Fibroblast of lung (primary cell): ENCODE measurements around the gene SORBS1. TPM values are rescaled to one million over a fixed set of nuclear protein-coding genes. Genes with fewer than 3 reads are reported as not detected.

ENCODE experiments used
- DNase-seq, 2 donors: peaks; one replicate each; pipeline versions ENCODE4 v3.0.0 to v3.0.0-alpha.2; 2010; ENCODE audit warnings: low read depth in 2 of 2
- H2AFZ ChIP-seq: 2 replicates; pipeline ENCODE4 v1.5.1; 2012; ENCODE audit warnings: low read length, control low read depth, inconsistent platforms
- H3K27ac ChIP-seq: 2 replicates; pipeline ENCODE4 v1.5.1; 2011; ENCODE audit warnings: low read length, control low read depth; ENCODE audit not compliant: insufficient read depth
- H3K27me3 ChIP-seq: 2 replicates; pipeline ENCODE4 v1.5.1; 2011; ENCODE audit warnings: mild to moderate bottlenecking, low read length; ENCODE audit not compliant: control insufficient read depth, insufficient read depth
- H3K36me3 ChIP-seq: 2 replicates; pipeline ENCODE4 v1.5.1; 2011; ENCODE audit warnings: low read length; ENCODE audit not compliant: control insufficient read depth, insufficient read depth
- H3K4me1 ChIP-seq: 2 replicates; pipeline ENCODE4 v1.5.1; 2011; ENCODE audit warnings: low read length; ENCODE audit not compliant: control insufficient read depth, insufficient read depth; ENCODE audit errors: extremely low read depth
- H3K4me2 ChIP-seq: 2 replicates; pipeline ENCODE4 v1.5.1; 2011; ENCODE audit warnings: low read length, control low read depth; ENCODE audit not compliant: insufficient read depth; ENCODE audit errors: extremely low read depth
- H3K4me3 ChIP-seq, 4 experiments: fragments of 200-600 bp in 1 of 4; sonication (generic) in 1 of 4; replicated peaks in 1 of 4; 2 replicates each; pipeline ENCODE4 v1.5.1; 2011 to 2016; ENCODE audit warnings: low read length in 4 of 4, low read depth in 3 of 4, mild to moderate bottlenecking in 3 of 4, control low read depth in 2 of 4, inconsistent platforms in 1 of 4, mixed read lengths in 1 of 4; ENCODE audit not compliant: insufficient read depth in 1 of 4; ENCODE audit errors: control extremely low read depth in 1 of 4
- H3K79me2 ChIP-seq: 2 replicates; pipeline ENCODE4 v1.5.1; 2012; ENCODE audit warnings: mild to moderate bottlenecking, low read length, inconsistent platforms; ENCODE audit not compliant: control insufficient read depth, insufficient read depth
- H3K9ac ChIP-seq: 2 replicates; pipeline ENCODE4 v1.5.1; 2011; ENCODE audit warnings: mild to moderate bottlenecking, low read length, control low read depth; ENCODE audit not compliant: insufficient read depth
- H3K9me3 ChIP-seq: 2 replicates; pipeline ENCODE4 v1.5.1; 2012; ENCODE audit warnings: low read depth, low read length; ENCODE audit not compliant: control insufficient read depth, insufficient read depth
- H4K20me1 ChIP-seq: 2 replicates; pipeline ENCODE4 v1.5.1; 2011; ENCODE audit warnings: low read length; ENCODE audit not compliant: control insufficient read depth, insufficient read depth; ENCODE audit errors: extremely low read depth
- EZH2 ChIP-seq: IDR thresholded peaks from 2 replicates; pipeline ENCODE4 v1.5.1; 2012; ENCODE audit warnings: low read length, control low read depth, mild to moderate bottlenecking; ENCODE audit errors: missing control alignments
- polyA plus RNA-seq, 2 donors: library from polyadenylated mRNA; depleted of rRNA in 1 of 2; stranded (reverse) in 1 of 2; unstranded in 1 of 2; fragments of >200 nt; gene quantifications; 2 replicates each; pipeline ENCODE4 v1.2.1, GENCODE V29; 2011 to 2012; ENCODE audit warnings: missing spikeins in 1 of 2
- total RNA-seq: library from RNA; depleted of rRNA; stranded (reverse); fragments of >200 nt; gene quantifications from 2 replicates; pipeline ENCODE4 v1.2.1, GENCODE V29; 2014
- TF ChIP-seq, protein P1 (sequence below), 2 donors: IDR thresholded peaks in 1 of 2; conservative IDR thresholded peaks in 1 of 2; 1 replicate in 1 of 2; 2 replicates in 1 of 2; pipeline ENCODE4 v1.5.1; 2011 to 2012; ENCODE audit warnings: low read length in 2 of 2, control low read depth in 1 of 2, inconsistent platforms in 1 of 2, low read depth in 1 of 2, mild to moderate bottlenecking in 1 of 2

The SORBS1 gene
- total and polyA plus RNA-seq, 2 donors (not counting 1 experiment from before 2014, with no cell fraction given) = 0.33 to 0.50 TPM

DNA sequence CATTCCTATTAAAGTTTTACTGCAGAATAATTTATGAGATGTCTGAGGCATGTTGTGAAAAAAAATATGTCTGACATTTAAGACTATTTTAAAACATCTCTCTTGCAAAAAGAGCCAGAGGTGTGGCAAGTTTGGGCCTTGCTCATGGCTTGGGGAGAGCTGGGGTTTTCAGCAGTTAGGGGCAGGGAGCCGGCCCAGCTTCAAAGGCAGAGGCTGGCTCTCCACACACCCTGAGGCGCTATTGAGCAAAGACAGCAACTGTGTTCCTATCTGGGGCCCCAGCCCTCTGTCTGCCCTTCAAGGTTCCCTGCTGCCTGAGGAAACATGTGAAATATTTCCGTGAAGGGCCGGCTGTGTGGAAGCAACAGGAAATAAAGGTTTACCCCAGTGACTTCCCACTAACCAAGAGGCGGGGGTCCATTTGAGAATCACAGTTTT is 94.0 kb downstream of the SORBS1 start:
- Histone ChIP-seq H2AFZ (no peak overlapping the region), H3K27me3 (no peaks in the 10 kb centered on the region), H3K4me1 (no peaks in the 10 kb centered on the region), H4K20me1 (no peaks in the 10 kb centered on the region), H3K4me3 (no peak overlapping the region), H3K9ac (no peak overlapping the region), H3K4me2 (no peak overlapping the region), H3K9me3 (no peaks in the 10 kb centered on the region), H3K79me2 (no peaks in the 10 kb centered on the region), H3K36me3 (no peaks in the 10 kb centered on the region), H3K27ac (no peak overlapping the region)
- no peak for DNase-seq
- TF ChIP-seq, protein P1, sequence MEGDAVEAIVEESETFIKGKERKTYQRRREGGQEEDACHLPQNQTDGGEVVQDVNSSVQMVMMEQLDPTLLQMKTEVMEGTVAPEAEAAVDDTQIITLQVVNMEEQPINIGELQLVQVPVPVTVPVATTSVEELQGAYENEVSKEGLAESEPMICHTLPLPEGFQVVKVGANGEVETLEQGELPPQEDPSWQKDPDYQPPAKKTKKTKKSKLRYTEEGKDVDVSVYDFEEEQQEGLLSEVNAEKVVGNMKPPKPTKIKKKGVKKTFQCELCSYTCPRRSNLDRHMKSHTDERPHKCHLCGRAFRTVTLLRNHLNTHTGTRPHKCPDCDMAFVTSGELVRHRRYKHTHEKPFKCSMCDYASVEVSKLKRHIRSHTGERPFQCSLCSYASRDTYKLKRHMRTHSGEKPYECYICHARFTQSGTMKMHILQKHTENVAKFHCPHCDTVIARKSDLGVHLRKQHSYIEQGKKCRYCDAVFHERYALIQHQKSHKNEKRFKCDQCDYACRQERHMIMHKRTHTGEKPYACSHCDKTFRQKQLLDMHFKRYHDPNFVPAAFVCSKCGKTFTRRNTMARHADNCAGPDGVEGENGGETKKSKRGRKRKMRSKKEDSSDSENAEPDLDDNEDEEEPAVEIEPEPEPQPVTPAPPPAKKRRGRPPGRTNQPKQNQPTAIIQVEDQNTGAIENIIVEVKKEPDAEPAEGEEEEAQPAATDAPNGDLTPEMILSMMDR (conservative IDR thresholded peaks at IDR 0.05 in 1 of 2, IDR thresholded peaks at IDR 0.05 in 1 of 2; ENCODE audit: low read depth in 1 of 2, low read length in 2 of 2) = no peak
- TF ChIP-seq EZH2 = no peak

DNA sequence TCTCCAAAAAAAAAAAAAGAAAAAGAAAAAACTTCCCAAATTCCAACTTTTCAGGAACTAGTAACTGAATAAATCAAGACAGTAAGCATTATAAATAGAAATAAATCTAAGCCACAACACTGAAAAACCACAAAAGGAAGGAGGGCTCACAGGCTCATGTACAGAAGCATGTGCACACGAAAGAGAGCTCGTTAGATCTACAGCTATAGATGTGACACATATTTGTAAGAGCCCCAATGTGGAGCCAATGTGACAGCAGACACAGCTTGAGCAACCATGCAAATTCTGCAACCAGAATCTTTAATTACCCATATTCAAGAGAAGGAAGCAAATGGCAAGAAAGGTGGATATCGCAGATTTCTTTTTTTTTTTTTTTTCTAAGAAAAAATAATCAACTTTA is 94.7 kb downstream of the SORBS1 start:
- H3K27ac ChIP-seq = no peak overlapping the region

DNA sequence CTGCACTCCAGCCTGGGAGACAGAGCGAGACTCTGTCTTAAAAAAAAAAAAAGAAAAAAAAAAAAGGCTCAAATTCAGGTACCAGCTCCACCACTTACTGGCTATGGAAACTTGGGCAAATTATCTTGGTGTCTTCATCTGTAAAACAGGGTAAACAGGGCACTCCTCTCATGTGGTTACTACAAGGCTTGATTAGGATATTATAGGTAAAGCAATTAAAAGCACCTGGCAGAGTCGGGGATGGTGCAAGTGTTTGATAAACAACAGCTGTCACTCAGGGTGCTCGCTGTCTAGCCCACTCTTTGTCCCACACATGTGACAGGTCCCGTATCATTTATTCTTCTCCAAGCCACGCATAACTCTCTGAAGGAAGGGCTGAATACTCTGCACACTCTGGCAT is 96.9 kb downstream of the SORBS1 start:
- no peaks in the 10 kb centered on the region for H3K27me3 ChIP-seq
- TF ChIP-seq, protein P1 (conservative IDR thresholded peaks at IDR 0.05 in 1 of 2, IDR thresholded peaks at IDR 0.05 in 1 of 2; ENCODE audit: low read depth in 1 of 2, low read length in 2 of 2) = no peak
- no peak for TF ChIP-seq EZH2
- H3K79me2 ChIP-seq = no peaks in the 10 kb centered on the region
- no peaks in the 10 kb centered on the region for H3K36me3 ChIP-seq
- H3K27ac ChIP-seq = no peak overlapping the region
- DNase-seq = no peak
- H4K20me1 ChIP-seq = no peaks in the 10 kb centered on the region
- H3K9ac ChIP-seq = no peak overlapping the region
- no peak overlapping the region for H3K4me3 ChIP-seq
- no peak overlapping the region for H2AFZ ChIP-seq
- H3K4me1 ChIP-seq = no peaks in the 10 kb centered on the region
- H3K9me3 ChIP-seq = no peaks in the 10 kb centered on the region
- no peak overlapping the region for H3K4me2 ChIP-seq

More for the DNA sequence above, 94.7 kb downstream of the SORBS1 start:
- H3K4me1 ChIP-seq = no peaks in the 10 kb centered on the region
- DNase-seq = no peak
- H3K27me3 ChIP-seq = no peaks in the 10 kb centered on the region
- H3K4me3 ChIP-seq = no peak overlapping the region
- H3K79me2 ChIP-seq = no peaks in the 10 kb centered on the region
- H3K4me2 ChIP-seq = no peak overlapping the region
- no peaks in the 10 kb centered on the region for H4K20me1 ChIP-seq
- H3K36me3 ChIP-seq = no peaks in the 10 kb centered on the region
- H2AFZ ChIP-seq = no peak overlapping the region
- no peak overlapping the region for H3K9ac ChIP-seq
- no peaks in the 10 kb centered on the region for H3K9me3 ChIP-seq
- TF ChIP-seq, protein P1 (conservative IDR thresholded peaks at IDR 0.05 in 1 of 2, IDR thresholded peaks at IDR 0.05 in 1 of 2; ENCODE audit: low read depth in 1 of 2, low read length in 2 of 2) = no peak
- no peak for TF ChIP-seq EZH2
